HG03575 (cell line): ENCODE measurements around the gene MACROD2.

Experiments
- ATAC-seq: cut with Tn5 transposase; IDR thresholded peaks from one replicate; pipeline ENCODE4 v1.9.1; 2021; ENCODE audit not compliant: unreplicated experiment, insufficient number of reproducible peaks, low FRiP score; ENCODE audit errors: extremely low read depth

MACROD2 gene

DNA sequence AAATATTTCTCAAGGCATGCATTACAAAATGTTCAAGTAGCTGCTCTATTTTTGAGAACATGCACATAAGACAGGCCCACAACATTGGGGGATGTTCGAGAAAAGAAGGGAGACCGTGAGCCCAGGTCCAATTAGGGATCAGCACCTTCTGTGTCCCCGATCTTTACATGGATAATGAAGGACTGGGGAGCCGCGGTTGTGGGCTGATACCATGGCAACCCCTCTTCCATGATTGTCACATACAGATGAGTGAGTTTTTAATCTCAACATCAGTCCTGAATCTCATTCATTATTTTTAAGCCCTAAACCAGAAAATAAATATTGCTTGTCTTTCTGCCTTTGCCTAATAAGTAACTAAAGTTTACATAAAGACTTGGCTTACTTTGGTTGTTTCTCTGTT, 1642.2 kb downstream of the MACROD2 start:
- no peak for ATAC-seq

DNA sequence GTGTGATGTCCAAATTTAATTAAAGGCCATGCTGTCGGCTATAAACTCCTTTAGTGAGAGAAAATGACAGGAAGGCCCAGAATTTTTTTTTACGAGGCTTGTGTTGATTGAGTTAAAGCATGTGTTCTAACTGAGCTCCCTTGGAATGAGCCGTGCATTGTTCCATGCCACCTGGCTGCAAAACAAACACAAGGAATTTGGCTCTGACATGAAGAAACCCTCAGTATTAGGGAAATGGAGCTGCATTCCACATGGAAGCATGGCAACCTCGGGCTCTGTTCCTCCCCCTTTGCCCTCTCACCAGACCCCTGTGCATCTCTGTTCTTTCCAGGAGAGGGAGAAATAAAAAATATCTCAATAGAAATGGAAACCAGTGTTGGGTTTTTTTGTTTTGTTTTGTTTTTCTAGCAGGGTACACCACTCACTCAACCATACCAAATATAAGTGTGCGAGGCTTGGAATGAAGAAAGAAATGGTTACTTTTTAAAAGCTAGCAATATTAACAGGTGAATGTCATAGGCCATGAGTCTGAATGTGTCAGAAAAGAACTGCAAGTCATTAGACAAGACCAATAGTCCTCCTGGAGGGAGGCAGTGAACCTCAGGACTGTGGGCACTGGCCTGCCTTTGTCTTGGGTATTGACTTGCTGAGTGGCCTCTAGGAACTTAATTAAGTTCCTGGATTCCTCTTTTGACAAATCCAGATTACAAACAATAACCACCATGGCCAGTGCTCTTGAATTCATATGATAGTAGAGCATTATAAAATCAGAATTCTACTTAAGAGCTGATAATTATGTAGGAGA, 1642.8 kb downstream of the MACROD2 start:
- ATAC-seq = no peak

DNA sequence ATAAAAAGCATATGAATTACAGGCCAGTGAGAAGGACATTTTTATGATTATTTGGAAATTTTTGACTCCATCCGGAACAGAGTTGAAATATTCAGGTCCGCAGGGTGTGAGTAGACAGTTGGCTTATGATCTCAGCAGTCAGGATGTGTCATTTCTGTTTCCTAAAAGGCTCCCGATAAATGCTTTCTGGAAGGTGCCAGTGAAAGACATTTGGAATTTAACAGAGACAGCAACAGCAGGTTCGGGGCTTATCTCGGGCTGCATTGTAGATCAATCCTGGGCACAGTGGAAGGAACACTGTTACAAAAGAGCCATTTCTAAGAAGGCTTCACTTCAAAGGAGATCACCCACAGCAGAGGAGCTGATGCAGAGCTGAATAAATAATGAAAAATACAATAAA, 1643.5 kb downstream of the MACROD2 start:
- no peak for ATAC-seq

DNA sequence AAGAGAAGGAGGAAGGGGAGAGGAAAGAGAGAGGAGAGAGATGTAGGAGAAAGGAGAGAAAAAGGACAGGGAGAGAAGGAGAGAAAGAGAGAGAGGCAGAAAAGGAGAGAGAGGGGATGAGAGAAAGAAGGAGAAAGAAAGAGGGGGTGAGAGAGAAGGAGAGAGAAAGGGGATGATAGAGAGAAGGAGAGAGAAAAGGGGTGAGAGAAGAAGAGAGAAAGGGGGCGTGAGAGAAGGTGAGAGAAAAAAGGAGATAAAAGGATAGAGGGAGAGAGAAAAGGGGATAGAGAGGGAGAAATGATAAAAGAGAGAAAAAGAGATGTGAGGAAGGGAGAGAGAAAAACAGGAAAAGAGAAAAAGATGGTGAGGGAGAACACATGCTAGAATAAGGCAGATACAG, 1644.5 kb downstream of the MACROD2 start:
- no peak for ATAC-seq

DNA sequence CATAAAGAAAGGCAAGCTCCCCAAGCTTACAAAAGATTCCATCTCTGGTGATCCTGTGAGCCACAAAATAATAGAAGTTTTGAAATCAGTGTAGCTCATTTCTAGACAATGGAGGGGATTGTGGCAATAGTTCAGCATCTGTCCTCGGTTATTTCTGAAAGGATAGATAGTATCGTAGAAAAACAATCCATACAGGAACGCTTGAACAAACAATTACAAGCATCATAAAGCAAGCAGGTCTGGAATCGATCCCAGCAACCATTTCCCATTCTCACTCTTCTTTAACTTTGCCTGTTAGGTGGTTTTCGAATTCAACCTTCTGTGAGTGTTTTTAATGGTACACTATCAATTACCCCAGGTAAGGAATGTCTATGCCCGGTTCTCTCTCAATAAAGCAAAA, 1646.8 kb downstream of the MACROD2 start:
- ATAC-seq = no peak

DNA sequence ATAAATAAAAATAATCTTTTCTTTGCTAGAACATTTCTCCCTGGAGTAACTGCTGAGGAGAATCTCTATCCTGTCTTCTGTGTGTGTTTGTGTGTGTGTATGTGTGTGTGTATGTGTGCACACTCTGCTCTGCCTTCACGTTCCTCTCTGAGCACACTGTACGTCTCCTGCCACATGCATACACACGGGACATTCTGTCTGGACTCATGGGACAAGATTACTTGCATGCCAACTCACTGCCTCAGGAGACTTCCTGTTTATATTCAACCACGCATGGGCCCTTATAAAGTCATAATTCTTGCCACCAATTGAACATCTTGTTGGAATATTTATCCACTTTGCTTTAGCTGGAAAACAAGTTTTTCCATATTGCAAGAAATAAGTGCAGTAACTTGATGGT, 1647.4 kb downstream of the MACROD2 start:
- no peak for ATAC-seq

DNA sequence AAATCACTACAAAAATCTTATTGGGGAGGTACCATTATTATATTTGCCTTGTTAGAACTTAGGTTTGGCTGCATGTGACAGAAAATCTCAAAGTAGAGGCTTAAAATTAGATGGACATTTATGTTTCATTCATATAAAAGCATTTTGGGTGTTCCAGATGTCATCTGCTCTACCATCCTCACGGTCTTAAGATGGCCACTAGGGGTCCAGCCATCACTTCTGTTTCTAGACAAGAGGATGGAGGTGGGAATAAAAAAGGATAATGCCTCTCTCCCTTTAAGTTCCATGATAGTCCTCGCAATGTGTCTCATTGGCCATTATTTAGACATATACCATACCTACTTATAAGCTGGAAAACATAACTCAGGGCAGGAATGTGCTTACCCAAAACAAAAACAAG, 1648.4 kb downstream of the MACROD2 start:
- no peak for ATAC-seq

DNA sequence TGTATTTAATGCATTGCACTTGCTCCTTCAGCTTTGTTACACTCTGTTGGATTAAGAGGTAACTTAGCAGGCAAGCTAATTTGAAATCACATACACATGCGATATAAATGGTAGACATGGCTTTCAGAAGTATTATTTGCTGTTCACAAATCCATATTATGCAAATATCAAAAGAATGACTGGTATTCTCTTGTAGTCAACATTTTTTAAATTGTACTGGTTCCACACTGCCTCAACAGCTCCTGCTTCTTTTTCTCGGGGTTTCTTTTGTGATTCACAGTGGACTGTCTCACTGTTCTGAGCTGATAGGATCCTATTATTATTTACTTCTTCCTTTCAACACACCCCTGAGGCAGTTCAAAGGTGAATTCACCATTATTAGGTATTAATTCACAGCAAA, 1650.5 kb downstream of the MACROD2 start:
- no peak for ATAC-seq

DNA sequence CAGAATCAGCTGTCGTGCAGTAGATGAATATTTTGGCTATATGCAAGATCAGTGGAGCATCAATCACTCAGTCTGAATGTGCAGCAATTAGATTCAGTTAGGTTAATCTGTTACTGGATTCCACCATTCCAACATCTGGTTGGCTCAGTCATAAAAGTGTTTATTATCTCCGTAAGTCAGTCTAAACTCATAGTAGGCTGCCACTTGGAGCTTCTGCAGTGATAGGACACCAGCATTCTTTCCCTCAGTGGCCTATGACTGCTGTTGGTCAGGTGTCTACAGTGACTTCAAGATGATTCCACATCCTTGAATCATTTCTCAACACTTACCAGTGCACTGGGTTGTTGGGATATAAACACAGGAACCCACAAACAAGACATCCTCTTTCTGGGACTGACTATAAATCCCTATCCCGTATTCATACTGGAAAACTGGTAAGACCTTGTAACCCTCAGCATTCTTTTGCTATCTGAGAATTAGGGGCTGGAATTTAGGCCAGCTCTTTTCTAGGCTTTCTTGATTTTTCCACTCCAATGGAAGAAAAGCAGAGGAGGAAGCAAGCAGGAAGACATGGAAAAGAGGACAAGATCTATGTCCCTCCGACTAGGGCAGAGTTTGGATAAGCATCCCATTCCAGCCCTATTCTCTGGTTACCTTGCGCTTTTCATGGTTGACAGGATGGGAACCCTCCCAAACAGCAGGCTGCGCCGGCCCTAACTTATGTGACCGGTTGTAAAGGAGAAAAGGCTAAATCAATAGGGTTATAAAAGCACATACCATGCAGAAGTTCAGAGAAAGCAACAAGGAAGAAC, 1658.3 kb downstream of the MACROD2 start:
- no peak for ATAC-seq

DNA sequence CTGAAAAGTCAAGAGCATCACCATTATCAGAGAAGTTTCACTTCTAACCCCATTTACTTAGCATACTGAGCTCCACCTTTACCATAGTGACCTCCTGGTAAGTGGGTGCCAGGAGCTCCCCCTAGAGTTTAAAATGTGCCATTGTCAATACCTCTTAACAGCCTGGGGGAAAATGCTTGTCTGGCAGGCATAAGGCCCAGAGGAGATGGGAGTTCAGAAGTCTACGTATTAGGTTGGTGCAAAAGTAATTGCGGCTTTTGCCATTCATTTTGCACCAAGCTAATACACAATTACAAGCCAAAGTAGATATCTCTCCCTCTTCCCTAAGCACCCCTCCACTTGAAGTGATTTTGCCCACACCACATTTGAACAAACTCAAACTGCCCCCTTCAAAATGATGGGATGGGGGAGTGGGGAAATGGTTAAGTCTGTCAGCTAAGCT, 1658.9 kb downstream of the MACROD2 start:
- peak; percentile 99 for ATAC-seq

DNA sequence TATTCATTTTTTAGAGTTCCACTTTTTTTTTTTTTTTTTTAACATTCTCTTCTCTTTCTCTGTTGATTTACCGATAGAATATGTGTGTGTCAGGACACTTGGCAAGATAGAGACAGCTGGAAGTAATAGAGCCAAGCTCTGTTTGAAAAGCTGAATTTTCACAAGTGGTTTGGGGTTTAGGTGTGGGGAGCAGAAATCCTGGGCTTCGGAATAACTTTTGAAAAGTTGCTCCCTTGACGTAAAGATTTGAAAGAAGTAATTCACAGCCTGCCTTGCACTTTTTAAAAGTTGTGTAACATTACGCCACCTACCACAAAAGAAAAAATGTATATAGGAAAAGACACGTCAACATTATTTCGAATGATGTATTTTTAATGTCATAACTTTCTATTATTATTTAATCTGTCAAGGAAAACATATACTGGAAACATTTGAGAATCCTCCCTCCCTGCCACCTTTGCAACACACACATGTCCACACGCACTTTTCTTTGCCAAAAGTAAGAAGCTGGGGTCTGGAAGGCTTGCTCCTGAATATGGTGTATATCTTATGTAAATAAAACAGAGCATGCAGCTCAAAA, 1660.1 kb downstream of the MACROD2 start:
- no peak for ATAC-seq

DNA sequence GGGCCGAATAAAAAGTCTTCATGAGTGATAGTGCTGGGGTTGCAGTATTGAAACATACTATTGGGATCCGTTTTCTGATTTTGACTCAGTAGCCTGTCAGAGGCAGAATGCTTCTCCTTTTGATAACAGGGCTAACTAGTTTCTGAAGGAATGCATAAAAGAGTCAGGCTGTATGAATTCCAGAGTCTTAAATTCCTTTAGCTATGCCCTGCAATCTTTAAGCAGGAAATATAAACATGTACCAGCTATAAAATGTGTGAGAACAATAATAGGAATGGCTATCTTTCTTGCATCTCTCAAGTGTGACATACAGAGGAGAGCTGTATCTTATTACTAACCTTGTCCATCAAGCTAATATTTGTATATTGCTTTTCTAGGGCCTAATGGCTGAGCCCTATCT, 1660.8 kb downstream of the MACROD2 start:
- no peak for ATAC-seq

DNA sequence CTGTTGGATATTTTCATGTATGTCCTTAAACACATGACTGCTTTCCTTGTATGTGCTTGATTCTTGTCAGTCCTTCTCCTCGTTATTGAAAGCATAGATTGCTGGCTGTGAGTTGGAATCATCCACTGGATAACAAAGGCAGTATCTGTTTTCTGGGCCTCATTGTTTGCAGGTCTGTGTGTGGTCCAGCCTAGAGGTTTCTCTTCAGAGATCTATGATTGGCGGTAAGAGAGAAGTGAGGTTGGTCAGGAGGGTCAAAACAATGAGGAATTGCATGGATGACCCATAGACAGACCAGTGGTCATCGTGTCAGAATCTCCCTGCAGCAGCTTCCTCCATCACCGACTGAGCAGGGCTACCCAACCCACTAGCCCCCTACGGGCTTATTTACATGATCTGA, 1663.0 kb downstream of the MACROD2 start:
- no peak for ATAC-seq

DNA sequence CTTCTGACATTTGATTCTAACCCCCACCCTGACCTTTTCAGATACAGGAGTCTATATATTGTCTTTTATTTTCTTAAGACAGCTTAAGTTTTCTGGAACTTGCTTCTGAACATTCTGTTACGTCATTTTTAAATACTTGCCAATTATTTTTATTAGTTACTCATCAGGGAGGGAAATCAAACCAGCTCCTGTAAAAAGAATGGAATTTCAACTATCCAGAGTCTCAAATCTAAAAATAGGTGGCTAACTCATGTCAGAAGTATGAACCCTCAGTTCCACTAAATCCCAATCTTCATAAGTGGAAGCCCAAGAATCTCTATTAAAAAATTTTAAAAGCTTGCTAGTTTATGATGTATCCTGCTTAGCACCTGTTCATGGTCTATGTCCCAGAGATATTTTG, 1677.9 kb downstream of the MACROD2 start:
- ATAC-seq = no peak

DNA sequence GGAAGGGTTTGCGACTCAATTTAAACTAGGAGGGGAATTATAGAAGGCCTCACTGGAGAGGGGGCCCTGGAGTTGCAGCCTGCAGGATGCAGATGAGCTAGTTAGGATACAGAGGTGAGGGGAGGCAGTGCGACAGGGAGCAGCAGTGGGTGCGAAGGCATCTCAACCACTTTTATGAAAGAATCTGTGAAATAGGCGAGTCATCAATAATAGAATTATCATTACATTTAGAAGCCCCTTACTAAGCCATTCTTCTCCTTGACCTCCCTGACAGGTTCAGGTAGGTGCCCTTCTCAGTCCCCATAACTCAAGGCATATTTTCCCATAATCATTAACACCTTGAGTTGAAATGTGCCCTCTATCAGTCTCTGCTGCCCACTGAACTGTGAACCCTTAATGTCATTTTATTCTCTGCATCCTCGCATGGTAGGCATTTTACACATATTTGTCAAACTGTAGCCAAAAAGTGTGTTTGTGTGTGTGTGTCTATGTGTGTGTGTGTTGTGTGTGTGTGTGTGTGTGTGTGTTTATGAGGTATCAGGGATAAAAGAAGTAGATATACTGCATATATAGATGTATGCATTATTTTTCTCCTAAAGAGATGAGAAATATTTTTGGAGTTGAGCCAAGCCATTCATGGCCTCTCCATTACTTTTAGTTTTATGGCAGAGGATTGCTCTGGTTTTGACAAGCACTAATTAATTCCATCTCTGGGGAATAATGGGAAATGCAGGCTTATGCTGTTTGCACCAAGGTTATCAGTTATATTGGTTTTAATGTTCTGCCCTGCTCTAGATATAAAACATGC, 1679.1 kb downstream of the MACROD2 start:
- no peak for ATAC-seq

DNA sequence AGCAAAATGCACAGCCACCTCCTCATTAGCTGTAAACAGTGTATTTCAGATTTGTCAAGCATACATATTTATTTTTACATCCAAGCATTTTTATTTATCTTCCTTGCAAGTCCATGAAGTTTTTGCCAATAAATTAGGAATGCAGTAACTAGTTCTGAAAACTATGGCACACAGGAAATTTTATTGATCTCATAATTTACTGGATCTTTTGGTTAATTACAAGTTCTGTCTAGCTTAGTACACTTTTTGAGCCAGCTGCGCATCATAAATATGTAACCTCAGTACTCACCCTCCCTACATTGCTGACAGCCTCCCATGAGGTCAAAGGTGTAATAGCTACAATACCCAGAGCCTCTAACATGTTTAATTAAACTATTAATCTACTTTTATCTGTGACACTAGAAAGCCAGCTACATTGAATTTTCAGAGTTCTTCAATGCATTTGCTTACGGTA, 1679.8 kb downstream of the MACROD2 start:
- no peak for ATAC-seq

DNA sequence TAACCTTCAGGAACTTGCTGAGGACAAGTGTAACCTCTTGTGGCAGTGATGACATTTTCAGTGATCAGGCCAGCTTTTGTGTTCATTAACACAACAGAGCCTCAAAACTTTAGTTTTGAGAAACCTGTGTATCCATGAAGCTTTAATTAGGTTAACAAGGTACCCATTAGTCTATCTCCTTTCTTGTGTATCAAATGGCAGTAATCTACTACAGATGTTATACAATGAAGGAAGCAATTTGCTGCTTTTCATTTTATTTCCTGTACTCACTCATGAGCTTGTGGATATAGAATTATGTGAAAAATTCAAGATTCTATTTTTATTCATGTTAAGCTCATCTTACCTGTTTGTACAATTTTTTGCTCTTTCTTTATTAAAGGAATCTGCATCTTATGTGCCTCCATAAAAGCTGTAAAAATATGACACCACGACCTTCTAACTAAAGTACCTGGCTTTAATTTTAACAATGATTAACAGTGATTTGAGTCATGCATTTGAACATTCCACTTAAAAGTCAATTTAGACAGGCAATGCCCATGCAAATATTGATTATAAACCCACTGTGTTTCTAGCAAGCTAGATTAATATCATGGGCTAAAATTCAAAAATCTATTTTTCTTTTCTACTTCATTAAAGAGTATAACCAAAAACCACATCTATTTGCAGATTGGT, 1680.6 kb downstream of the MACROD2 start:
- ATAC-seq = no peak

DNA sequence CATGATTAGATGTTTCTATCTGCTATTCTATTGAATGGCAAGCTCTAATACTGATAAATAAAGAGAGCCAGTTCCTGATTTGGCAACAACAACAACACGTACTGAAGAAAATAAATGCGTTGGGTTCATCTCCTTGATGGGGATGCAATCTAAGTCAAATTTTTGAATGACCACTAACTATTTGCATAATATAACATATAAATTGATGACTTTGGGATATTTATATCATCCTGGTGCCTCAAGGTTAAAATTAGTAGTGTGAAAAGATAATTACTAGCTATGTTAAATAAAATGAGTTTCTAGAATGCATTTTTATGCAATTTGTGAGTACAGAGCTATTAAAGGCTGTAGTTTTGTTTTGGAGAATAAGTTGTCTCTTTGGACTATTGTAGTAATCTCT, 1681.5 kb downstream of the MACROD2 start:
- no peak for ATAC-seq

DNA sequence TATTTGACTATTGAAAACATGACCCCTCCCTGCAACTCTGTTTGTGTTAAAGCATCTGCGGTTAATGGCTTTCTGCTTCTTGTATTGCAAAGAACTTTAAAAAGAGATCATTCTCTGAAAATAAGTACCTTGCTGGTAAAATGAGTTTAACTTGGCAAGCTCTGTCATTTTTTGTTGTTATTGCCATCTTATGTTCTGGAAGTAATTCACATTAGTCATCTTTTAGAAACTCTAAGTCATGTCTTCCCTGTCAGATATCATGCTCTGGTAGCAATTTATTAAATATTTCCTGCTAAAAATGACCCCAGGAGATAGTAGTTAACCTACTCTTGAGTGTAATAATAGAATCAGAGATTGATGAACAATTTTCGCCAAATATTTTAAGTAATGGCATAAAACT, 1687.4 kb downstream of the MACROD2 start:
- no peak for ATAC-seq
